ENCODE measurements around the gene FANCM.
A peak's percentile ranks its signal among the peaks of the same experiment; 100 is the strongest.
"Not testable (repeated sequence)": the region's sequence is repeated elsewhere in the genome, so short reads cannot be mapped to it uniquely, and the experiment has no call there.

FANCM gene

GRCh38 chr14:45199230-45199629, 63.5 kb downstream of the FANCM start:
- Histone ChIP-seq H3K36me3 (ENCODE audit: insufficient read depth, low read length) (peaks cover 56% of the 10 kb centered on the region), H3K9me3 (ENCODE audit: insufficient read depth, low read depth, low read length) (no peaks in the 10 kb centered on the region), H3K27ac (ENCODE audit: low read depth, low read length) (no peak overlapping the region; the same call in 1 of the 2 replicates), H3K4me3 (ENCODE audit: low read length) (no peak overlapping the region), H3K27me3 (ENCODE audit: insufficient read depth, low read length) (no peaks in the 10 kb centered on the region), H3K9ac (ENCODE audit: low read depth, low read length) (no peak overlapping the region), H3K4me1 (ENCODE audit: insufficient read depth, low read length) (no peaks in the 10 kb centered on the region)
- WGBS, result 100% methylated on average over 1 of the region's 1 CpG

- Histone ChIP-seq H3K27ac (ENCODE audit: low read depth, low read length) (no peak overlapping the region), H3K27me3 (ENCODE audit: insufficient read depth, low read length) (no peaks in the 10 kb centered on the region), H3K9ac (ENCODE audit: low read depth, low read length) (no peak overlapping the region), H3K36me3 (ENCODE audit: insufficient read depth, low read length) (peaks cover 73% of the 10 kb centered on the region), H3K9me3 (ENCODE audit: insufficient read depth, low read depth, low read length) (no peaks in the 10 kb centered on the region), H3K4me3 (ENCODE audit: low read length) (no peak overlapping the region), H3K4me1 (ENCODE audit: insufficient read depth, low read length) (no peaks in the 10 kb centered on the region)
- WGBS, result 67% methylated on average over 1 of the region's 1 CpG
These were observed 66.2 kb downstream of the FANCM start for GRCh38 chr14:45201905-45202304.

- Histone ChIP-seq H3K27me3 (ENCODE audit: insufficient read depth, low read length) (no peaks in the 10 kb centered on the region), H3K27ac (ENCODE audit: low read depth, low read length) (no peak overlapping the region), H3K36me3 (ENCODE audit: insufficient read depth, low read length) (peaks cover 90% of the 10 kb centered on the region), H3K4me1 (ENCODE audit: insufficient read depth, low read length) (no peaks in the 10 kb centered on the region), H3K9ac (ENCODE audit: low read depth, low read length) (no peak overlapping the region), H3K9me3 (ENCODE audit: insufficient read depth, low read depth, low read length) (no peaks in the 10 kb centered on the region), H3K4me3 (ENCODE audit: low read length) (no peak overlapping the region)
These were observed 68.5 kb downstream of the FANCM start for GRCh38 chr14:45204241-45204640.

- Histone ChIP-seq H3K9ac (ENCODE audit: low read depth, low read length) (no peak overlapping the region), H3K27ac (ENCODE audit: low read depth, low read length) (no peak overlapping the region), H3K27me3 (ENCODE audit: insufficient read depth, low read length) (no peaks in the 10 kb centered on the region), H3K4me1 (ENCODE audit: insufficient read depth, low read length) (peaks cover 7% of the 10 kb centered on the region), H3K36me3 (ENCODE audit: insufficient read depth, low read length) (peaks cover 81% of the 10 kb centered on the region), H3K4me3 (ENCODE audit: low read length) (no peak overlapping the region), H3K9me3 (ENCODE audit: insufficient read depth, low read depth, low read length) (no peaks in the 10 kb centered on the region)
- WGBS, result 94% methylated on average over 1 of the region's 1 CpG
These were observed 74.4 kb downstream of the FANCM start for GRCh38 chr14:45210159-45210558.

GRCh38 chr14:45211295-45211694, 75.6 kb downstream of the FANCM start:
- no peak overlapping the region for H3K9ac ChIP-seq (ENCODE audit: low read depth, low read length)
- no peaks in the 10 kb centered on the region for H3K9me3 ChIP-seq (ENCODE audit: insufficient read depth, low read depth, low read length)
- no peak overlapping the region for H3K4me3 ChIP-seq (ENCODE audit: low read length)
- H3K36me3 ChIP-seq (ENCODE audit: insufficient read depth, low read length), result peaks cover 78% of the 10 kb centered on the region
- no peaks in the 10 kb centered on the region for H3K27me3 ChIP-seq (ENCODE audit: insufficient read depth, low read length)
- peak overlapping the region; percentile 25; the same call in 1 of the 2 replicates for H3K27ac ChIP-seq (ENCODE audit: low read depth, low read length)
- WGBS, result 66% methylated on average over 1 of the region's 1 CpG
- peaks cover 7% of the 10 kb centered on the region for H3K4me1 ChIP-seq (ENCODE audit: insufficient read depth, low read length)

GRCh38 chr14:45212231-45212630, 76.5 kb downstream of the FANCM start:
- Histone ChIP-seq H3K9ac (ENCODE audit: low read depth, low read length) (no peak overlapping the region), H3K27ac (ENCODE audit: low read depth, low read length) (no peak overlapping the region), H3K27me3 (ENCODE audit: insufficient read depth, low read length) (no peaks in the 10 kb centered on the region), H3K4me1 (ENCODE audit: insufficient read depth, low read length) (peaks cover 7% of the 10 kb centered on the region), H3K4me3 (ENCODE audit: low read length) (no peak overlapping the region), H3K9me3 (ENCODE audit: insufficient read depth, low read depth, low read length) (no peaks in the 10 kb centered on the region), H3K36me3 (ENCODE audit: insufficient read depth, low read length) (peaks cover 78% of the 10 kb centered on the region)
- WGBS, result 100% methylated on average over 1 of the region's 3 CpGs

- not testable (repeated sequence) for H3K9me3 ChIP-seq (ENCODE audit: insufficient read depth, low read depth, low read length); H3K9ac ChIP-seq (ENCODE audit: low read depth, low read length); H3K4me1 ChIP-seq (ENCODE audit: insufficient read depth, low read length); H3K4me3 ChIP-seq (ENCODE audit: low read length); H3K27ac ChIP-seq (ENCODE audit: low read depth, low read length); H3K27me3 ChIP-seq (ENCODE audit: insufficient read depth, low read length)
- peaks cover 80% of the 10 kb centered on the region for H3K36me3 ChIP-seq (ENCODE audit: insufficient read depth, low read length)
- 100% methylated on average over 1 of the region's 1 CpG for WGBS
These were observed 78.0 kb downstream of the FANCM start for GRCh38 chr14:45213716-45214115.

- not testable (repeated sequence) for H3K4me3 ChIP-seq (ENCODE audit: low read length); H3K27me3 ChIP-seq (ENCODE audit: insufficient read depth, low read length); H3K4me1 ChIP-seq (ENCODE audit: insufficient read depth, low read length); H3K9me3 ChIP-seq (ENCODE audit: insufficient read depth, low read depth, low read length); H3K9ac ChIP-seq (ENCODE audit: low read depth, low read length); H3K27ac ChIP-seq (ENCODE audit: low read depth, low read length)
- peaks cover 77% of the 10 kb centered on the region for H3K36me3 ChIP-seq (ENCODE audit: insufficient read depth, low read length)
- 89% methylated on average over 6 of the region's 6 CpGs for WGBS
These were observed 78.6 kb downstream of the FANCM start for GRCh38 chr14:45214341-45214740.

- Histone ChIP-seq H3K4me3 (ENCODE audit: low read length) (no peak overlapping the region), H3K9ac (ENCODE audit: low read depth, low read length) (no peak overlapping the region), H3K4me1 (ENCODE audit: insufficient read depth, low read length) (no peaks in the 10 kb centered on the region), H3K36me3 (ENCODE audit: insufficient read depth, low read length) (peaks cover 88% of the 10 kb centered on the region), H3K27ac (ENCODE audit: low read depth, low read length) (no peak overlapping the region), H3K27me3 (ENCODE audit: insufficient read depth, low read length) (no peaks in the 10 kb centered on the region), H3K9me3 (ENCODE audit: insufficient read depth, low read depth, low read length) (no peaks in the 10 kb centered on the region)
- WGBS, result 94% methylated on average over 3 of the region's 3 CpGs
These were observed 86.9 kb downstream of the FANCM start for GRCh38 chr14:45222485-45223262.

GRCh38 chr14:45227566-45227965, 91.8 kb downstream of the FANCM start:
- 96% methylated on average over 4 of the region's 4 CpGs for WGBS

GRCh38 chr14:45238988-45239387, 103.3 kb downstream of the FANCM start:
- Histone ChIP-seq H3K4me3 (ENCODE audit: low read length) (no peak overlapping the region), H3K27me3 (ENCODE audit: insufficient read depth, low read length) (no peaks in the 10 kb centered on the region), H3K27ac (ENCODE audit: low read depth, low read length) (no peak overlapping the region), H3K9me3 (ENCODE audit: insufficient read depth, low read depth, low read length) (no peaks in the 10 kb centered on the region), H3K4me1 (ENCODE audit: insufficient read depth, low read length) (no peaks in the 10 kb centered on the region), H3K9ac (ENCODE audit: low read depth, low read length) (no peak overlapping the region), H3K36me3 (ENCODE audit: insufficient read depth, low read length) (peaks cover 55% of the 10 kb centered on the region)
- 89% methylated on average over 1 of the region's 2 CpGs for WGBS

More at GRCh38 chr14:45227566-45227965, 91.8 kb downstream of the FANCM start:
- Histone ChIP-seq H3K4me1 (ENCODE audit: insufficient read depth, low read length) (peaks cover 12% of the 10 kb centered on the region), H3K27ac (ENCODE audit: low read depth, low read length) (no peak overlapping the region), H3K36me3 (ENCODE audit: insufficient read depth, low read length) (peaks cover 98% of the 10 kb centered on the region), H3K9me3 (ENCODE audit: insufficient read depth, low read depth, low read length) (no peaks in the 10 kb centered on the region), H3K27me3 (ENCODE audit: insufficient read depth, low read length) (no peaks in the 10 kb centered on the region), H3K9ac (ENCODE audit: low read depth, low read length) (no peak overlapping the region), H3K4me3 (ENCODE audit: low read length) (no peak overlapping the region)

- Histone ChIP-seq H3K4me3 (ENCODE audit: low read length) (no peak overlapping the region), H3K9me3 (ENCODE audit: insufficient read depth, low read depth, low read length) (no peaks in the 10 kb centered on the region), H3K4me1 (ENCODE audit: insufficient read depth, low read length) (no peaks in the 10 kb centered on the region), H3K36me3 (ENCODE audit: insufficient read depth, low read length) (peaks cover 24% of the 10 kb centered on the region), H3K9ac (ENCODE audit: low read depth, low read length) (no peak overlapping the region), H3K27ac (ENCODE audit: low read depth, low read length) (no peak overlapping the region), H3K27me3 (ENCODE audit: insufficient read depth, low read length) (no peaks in the 10 kb centered on the region)
- 96% methylated on average over 3 of the region's 3 CpGs for WGBS
These were observed 107.0 kb downstream of the FANCM start for GRCh38 chr14:45242706-45243105.
